ENCODE data around the gene P3H1. TPM values are rescaled to one million over a fixed set of nuclear protein-coding genes. Genes with fewer than 3 reads are reported as not detected.
"Not testable (repeated sequence)": the region's sequence is repeated elsewhere in the genome, so short reads cannot be mapped to it uniquely, and the experiment has no call there.

Gene P3H1
- 8.6 TPM for total RNA-seq
- long read RNA-seq, transcript P3H1-202 (15 exons, 2,585 nt): major isoform, 11 of 22 reads
- long read RNA-seq, partial matches to known transcripts: 1 of 22 reads
- long read RNA-seq, other reads (novel, unspliced or antisense): 6 of 22 reads

GRCh38 chr1:42766741-42767509 lies at the start of gene P3H1, which contains the start of gene C1orf50:
Gene P3H1, minus strand, starts transcription at chr1:42767028. Its CDS starts 57 bp downstream, at chr1:42766971.
Gene C1orf50, plus strand, starts transcription at chr1:42767249. Its CDS starts 63 bp downstream, at chr1:42767312.
- peaks cover 75% of the 10 kb centered on the region for H3K4me1 ChIP-seq
- peaks cover 5% of the 10 kb centered on the region for H3K36me3 ChIP-seq
- intact Hi-C loops (cut with micrococcal nuclease): loop anchor here (5.0 kb wide), 1 partner anchor 80 kb away; the partner anchor contains the start of gene ZNF691
- peak within 1 kb of the TSS; percentile 87 for H3K4me3 ChIP-seq
- peak within 1 kb of the TSS; percentile 93 for H3K27ac ChIP-seq (replicated peaks)
- no peaks in the 10 kb centered on the region for H3K9me3 ChIP-seq (replicated peaks)
- H3K27me3 ChIP-seq (ENCODE audit: low read depth): no peaks in the 10 kb centered on the region
- no peak for TF ChIP-seq CTCF (IDR thresholded peaks at IDR 0.05; ENCODE audit: borderline replicate concordance)
- peak; percentile 100 for DNase-seq

- TF ChIP-seq CTCF (IDR thresholded peaks at IDR 0.05; ENCODE audit: borderline replicate concordance): no peak
- H3K4me1 ChIP-seq: peaks cover 25% of the 10 kb centered on the region
- intact Hi-C loops (cut with micrococcal nuclease): no loop called here
- peak overlapping the region; percentile 71 for H3K4me3 ChIP-seq
- H3K27ac ChIP-seq (replicated peaks): peak overlapping the region; percentile 100
- peaks cover 8% of the 10 kb centered on the region for H3K36me3 ChIP-seq
- DNase-seq: no peak
- no peaks in the 10 kb centered on the region for H3K9me3 ChIP-seq (replicated peaks)
- H3K27me3 ChIP-seq (ENCODE audit: low read depth): no peaks in the 10 kb centered on the region
Observed at GRCh38 chr1:42815941-42816584, 49.2 kb upstream of the P3H1 start.

- H3K4me3 ChIP-seq; H3K36me3 ChIP-seq; intact Hi-C loops (cut with micrococcal nuclease); H3K27ac ChIP-seq (replicated peaks); DNase-seq; H3K27me3 ChIP-seq (ENCODE audit: low read depth); H3K9me3 ChIP-seq (replicated peaks): not testable (repeated sequence)
- peaks cover 25% of the 10 kb centered on the region for H3K4me1 ChIP-seq
Observed at GRCh38 chr1:42814815-42815214, 48.0 kb upstream of the P3H1 start.

GRCh38 chr1:42807056-42807668 lies 40.3 kb upstream of the P3H1 start:
- H3K27ac ChIP-seq (replicated peaks): no peak overlapping the region
- DNase-seq: no peak
- H3K9me3 ChIP-seq (replicated peaks): no peaks in the 10 kb centered on the region
- peaks cover 13% of the 10 kb centered on the region for H3K36me3 ChIP-seq
- TF ChIP-seq CTCF (IDR thresholded peaks at IDR 0.05; ENCODE audit: borderline replicate concordance): no peak
- H3K4me1 ChIP-seq: peaks cover 6% of the 10 kb centered on the region
- intact Hi-C loops (cut with micrococcal nuclease): no loop called here
- H3K27me3 ChIP-seq (ENCODE audit: low read depth): no peaks in the 10 kb centered on the region
- no peak overlapping the region for H3K4me3 ChIP-seq

- H3K36me3 ChIP-seq: peaks cover 13% of the 10 kb centered on the region
- H3K4me1 ChIP-seq: peaks cover 6% of the 10 kb centered on the region
- intact Hi-C loops (cut with micrococcal nuclease): no loop called here
- TF ChIP-seq CTCF (IDR thresholded peaks at IDR 0.05; ENCODE audit: borderline replicate concordance): no peak
- no peak overlapping the region for H3K4me3 ChIP-seq
- DNase-seq: no peak
- no peaks in the 10 kb centered on the region for H3K27me3 ChIP-seq (ENCODE audit: low read depth)
- no peak overlapping the region for H3K27ac ChIP-seq (replicated peaks)
- H3K9me3 ChIP-seq (replicated peaks): no peaks in the 10 kb centered on the region
Observed at GRCh38 chr1:42806593-42806992, 39.8 kb upstream of the P3H1 start.

Data from left ventricle myocardium inferior (tissue), 1 donor.